ENCODE results near the gene ZBTB4. TPM values are rescaled to one million over a fixed set of nuclear protein-coding genes. Genes with fewer than 3 reads are reported as not detected.

Gene ZBTB4
- total RNA-seq, 3 donors from 2014 or later = 16.6 to 93.9 (median 18.5) TPM

- TF ChIP-seq CTCF (IDR thresholded peaks at IDR 0.05) = no peak
- peak in 1 of 3 donors; percentile 47 for DNase-seq
- Histone ChIP-seq H3K4me1 (ENCODE audit: low read depth) (peaks cover 6% of the 10 kb centered on the region), H3K9me3 (no peaks in the 10 kb centered on the region), H3K36me3 (ENCODE audit: low read depth) (no peaks in the 10 kb centered on the region), H3K4me3 (no peak overlapping the region)
- intact Hi-C loops (cut with DNase I, micrococcal nuclease) = no loop called here
- ATAC-seq = peak; percentile 19
These were observed 12.6 kb downstream of the ZBTB4 start for GRCh38 chr17:7466639-7467341.

GRCh38 chr17:7466318-7466638, 13.2 kb downstream of the ZBTB4 start:
- TF ChIP-seq CTCF (IDR thresholded peaks at IDR 0.05) = no peak
- intact Hi-C loops (cut with DNase I, micrococcal nuclease) = no loop called here
- Histone ChIP-seq H3K4me1 (ENCODE audit: low read depth) (peaks cover 6% of the 10 kb centered on the region), H3K9me3 (no peaks in the 10 kb centered on the region), H3K36me3 (ENCODE audit: low read depth) (no peaks in the 10 kb centered on the region), H3K4me3 (no peak overlapping the region)
- no peak for DNase-seq
- ATAC-seq = no peak

- Histone ChIP-seq H3K4me3 (no peak overlapping the region), H3K4me1 (ENCODE audit: low read depth) (peaks cover 6% of the 10 kb centered on the region), H3K9me3 (no peaks in the 10 kb centered on the region), H3K36me3 (ENCODE audit: low read depth) (no peaks in the 10 kb centered on the region)
- ATAC-seq (no peak), DNase-seq (peak in 1 of 3 donors; percentile 49)
- intact Hi-C loops (cut with DNase I, micrococcal nuclease) = no loop called here
- TF ChIP-seq CTCF (IDR thresholded peaks at IDR 0.05) = no peak
These were observed 13.7 kb downstream of the ZBTB4 start for GRCh38 chr17:7465597-7466275.

- TF ChIP-seq CTCF (IDR thresholded peaks at IDR 0.05) = no peak
- ATAC-seq = no peak
- no peak for DNase-seq
- Histone ChIP-seq H3K4me3 (no peak overlapping the region), H3K4me1 (ENCODE audit: low read depth) (peaks cover 6% of the 10 kb centered on the region), H3K9me3 (no peaks in the 10 kb centered on the region), H3K36me3 (ENCODE audit: low read depth) (no peaks in the 10 kb centered on the region)
- intact Hi-C loops (cut with DNase I, micrococcal nuclease) = no loop called here
These were observed 15.3 kb downstream of the ZBTB4 start for GRCh38 chr17:7464081-7464480.

GRCh38 chr17:7463372-7463846, 16.0 kb downstream of the ZBTB4 start:
- H3K9me3 ChIP-seq = no peaks in the 10 kb centered on the region
- no peak for TF ChIP-seq CTCF (IDR thresholded peaks at IDR 0.05)
- intact Hi-C loops (cut with DNase I, micrococcal nuclease) = no loop called here
- ATAC-seq = no peak
- H3K4me1 ChIP-seq (ENCODE audit: low read depth) = peaks cover 6% of the 10 kb centered on the region
- DNase-seq = peak in 1 of 3 donors; percentile 48
- no peak overlapping the region for H3K4me3 ChIP-seq
- no peaks in the 10 kb centered on the region for H3K36me3 ChIP-seq (ENCODE audit: low read depth)
